Stomach (tissue), 4 donors: ENCODE measurements around the gene ARID1B.

ENCODE experiments used
- POLR2A ChIP-seq, 4 donors: fragments of 450-650 bp; IDR thresholded peaks; one replicate each; pipeline ENCODE4 v1.6.1; 2016; ENCODE audit warnings: antibody characterized with exemption in 4 of 4, control low read depth in 2 of 4, mild to moderate bottlenecking in 1 of 4, moderate library complexity in 1 of 4
- POLR2AphosphoS5 ChIP-seq, 3 donors: sonication (generic); formaldehyde crosslinking; IDR thresholded peaks; one replicate each; pipeline ENCODE4 v1.6.1; 2016; ENCODE audit warnings: antibody characterized with exemption in 3 of 3
- TF ChIP-seq, protein P1 (sequence below), 7 experiments: fragments of 450-650 bp in 4 of 7; fragments of 200-600 bp in 3 of 7; sonication (generic) in 3 of 7; IDR thresholded peaks; one replicate each; pipeline ENCODE4 v1.5.1; 2016 to 2019; ENCODE audit warnings: antibody characterized with exemption in 7 of 7, control low read depth in 2 of 7, mild to moderate bottlenecking in 1 of 7

DNA sequence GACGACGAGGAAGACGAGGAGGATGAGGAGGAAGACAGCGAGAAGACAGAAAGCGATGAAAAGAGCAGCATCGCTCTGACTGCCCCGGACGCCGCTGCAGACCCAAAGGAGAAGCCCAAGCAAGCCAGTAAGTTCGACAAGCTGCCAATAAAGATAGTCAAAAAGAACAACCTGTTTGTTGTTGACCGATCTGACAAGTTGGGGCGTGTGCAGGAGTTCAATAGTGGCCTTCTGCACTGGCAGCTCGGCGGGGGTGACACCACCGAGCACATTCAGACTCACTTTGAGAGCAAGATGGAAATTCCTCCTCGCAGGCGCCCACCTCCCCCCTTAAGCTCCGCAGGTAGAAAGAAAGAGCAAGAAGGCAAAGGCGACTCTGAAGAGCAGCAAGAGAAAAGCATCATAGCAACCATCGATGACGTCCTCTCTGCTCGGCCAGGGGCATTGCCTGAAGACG is 429.2 kb downstream of the ARID1B start:
- TF ChIP-seq, protein P1, sequence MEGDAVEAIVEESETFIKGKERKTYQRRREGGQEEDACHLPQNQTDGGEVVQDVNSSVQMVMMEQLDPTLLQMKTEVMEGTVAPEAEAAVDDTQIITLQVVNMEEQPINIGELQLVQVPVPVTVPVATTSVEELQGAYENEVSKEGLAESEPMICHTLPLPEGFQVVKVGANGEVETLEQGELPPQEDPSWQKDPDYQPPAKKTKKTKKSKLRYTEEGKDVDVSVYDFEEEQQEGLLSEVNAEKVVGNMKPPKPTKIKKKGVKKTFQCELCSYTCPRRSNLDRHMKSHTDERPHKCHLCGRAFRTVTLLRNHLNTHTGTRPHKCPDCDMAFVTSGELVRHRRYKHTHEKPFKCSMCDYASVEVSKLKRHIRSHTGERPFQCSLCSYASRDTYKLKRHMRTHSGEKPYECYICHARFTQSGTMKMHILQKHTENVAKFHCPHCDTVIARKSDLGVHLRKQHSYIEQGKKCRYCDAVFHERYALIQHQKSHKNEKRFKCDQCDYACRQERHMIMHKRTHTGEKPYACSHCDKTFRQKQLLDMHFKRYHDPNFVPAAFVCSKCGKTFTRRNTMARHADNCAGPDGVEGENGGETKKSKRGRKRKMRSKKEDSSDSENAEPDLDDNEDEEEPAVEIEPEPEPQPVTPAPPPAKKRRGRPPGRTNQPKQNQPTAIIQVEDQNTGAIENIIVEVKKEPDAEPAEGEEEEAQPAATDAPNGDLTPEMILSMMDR (IDR thresholded peaks at IDR 0.05), result no peak
- TF ChIP-seq POLR2A (IDR thresholded peaks at IDR 0.05), result no peak
- TF ChIP-seq POLR2AphosphoS5 (IDR thresholded peaks at IDR 0.05), result no peak
